ENCODE data around the gene RAD51B.

DNA sequence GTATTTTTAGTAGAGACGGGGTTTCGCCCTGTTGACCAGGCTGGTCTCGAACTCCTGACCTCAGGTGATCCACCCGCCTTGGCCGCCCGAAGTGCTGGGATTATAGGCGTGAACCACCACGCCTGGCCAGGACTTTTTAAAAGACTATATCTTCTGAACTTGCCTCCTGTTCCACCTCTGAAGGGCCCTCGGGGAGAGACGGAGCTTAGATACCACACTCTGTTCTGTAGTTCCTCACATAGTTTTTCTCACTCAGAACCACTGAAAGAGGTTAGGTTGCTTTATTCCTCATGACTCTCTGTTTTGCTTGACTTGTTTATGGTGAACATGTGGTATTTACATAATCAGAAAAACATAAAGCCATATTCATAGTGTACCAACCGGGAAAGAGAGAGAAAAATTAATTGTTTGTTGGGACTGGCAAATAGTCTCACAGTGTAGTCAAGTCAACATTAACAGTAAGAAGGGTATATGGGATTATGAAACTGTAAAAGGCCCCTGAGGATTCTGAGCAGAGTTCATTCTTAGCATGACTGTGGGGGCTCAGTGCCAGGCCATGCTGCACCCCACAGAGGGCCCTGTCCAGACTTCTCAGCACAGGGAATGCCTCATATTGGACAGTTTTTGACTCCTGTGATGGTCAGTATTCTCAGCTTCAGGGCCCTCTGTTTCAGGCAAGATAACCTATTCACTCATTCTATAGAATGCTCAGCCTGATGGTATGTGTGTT is 631.0 kb downstream of the RAD51B start:
- TF ChIP-seq, protein P1, sequence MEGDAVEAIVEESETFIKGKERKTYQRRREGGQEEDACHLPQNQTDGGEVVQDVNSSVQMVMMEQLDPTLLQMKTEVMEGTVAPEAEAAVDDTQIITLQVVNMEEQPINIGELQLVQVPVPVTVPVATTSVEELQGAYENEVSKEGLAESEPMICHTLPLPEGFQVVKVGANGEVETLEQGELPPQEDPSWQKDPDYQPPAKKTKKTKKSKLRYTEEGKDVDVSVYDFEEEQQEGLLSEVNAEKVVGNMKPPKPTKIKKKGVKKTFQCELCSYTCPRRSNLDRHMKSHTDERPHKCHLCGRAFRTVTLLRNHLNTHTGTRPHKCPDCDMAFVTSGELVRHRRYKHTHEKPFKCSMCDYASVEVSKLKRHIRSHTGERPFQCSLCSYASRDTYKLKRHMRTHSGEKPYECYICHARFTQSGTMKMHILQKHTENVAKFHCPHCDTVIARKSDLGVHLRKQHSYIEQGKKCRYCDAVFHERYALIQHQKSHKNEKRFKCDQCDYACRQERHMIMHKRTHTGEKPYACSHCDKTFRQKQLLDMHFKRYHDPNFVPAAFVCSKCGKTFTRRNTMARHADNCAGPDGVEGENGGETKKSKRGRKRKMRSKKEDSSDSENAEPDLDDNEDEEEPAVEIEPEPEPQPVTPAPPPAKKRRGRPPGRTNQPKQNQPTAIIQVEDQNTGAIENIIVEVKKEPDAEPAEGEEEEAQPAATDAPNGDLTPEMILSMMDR (conservative IDR thresholded peaks at IDR 0.05), result no peak
- no peak for TF ChIP-seq EZH2 (IDR thresholded peaks at IDR 0.05; ENCODE audit: low read depth)
